ENCODE data around the gene IBA57. TPM values are rescaled to one million over a fixed set of nuclear protein-coding genes. Genes with fewer than 3 reads are reported as not detected.
"Not testable (repeated sequence)": the region's sequence is repeated elsewhere in the genome, so short reads cannot be mapped to it uniquely, and the experiment has no call there.

The IBA57 gene
- total and polyA plus RNA-seq, 5 donors = 4.5 to 12.0 (median 9.9) TPM

DNA sequence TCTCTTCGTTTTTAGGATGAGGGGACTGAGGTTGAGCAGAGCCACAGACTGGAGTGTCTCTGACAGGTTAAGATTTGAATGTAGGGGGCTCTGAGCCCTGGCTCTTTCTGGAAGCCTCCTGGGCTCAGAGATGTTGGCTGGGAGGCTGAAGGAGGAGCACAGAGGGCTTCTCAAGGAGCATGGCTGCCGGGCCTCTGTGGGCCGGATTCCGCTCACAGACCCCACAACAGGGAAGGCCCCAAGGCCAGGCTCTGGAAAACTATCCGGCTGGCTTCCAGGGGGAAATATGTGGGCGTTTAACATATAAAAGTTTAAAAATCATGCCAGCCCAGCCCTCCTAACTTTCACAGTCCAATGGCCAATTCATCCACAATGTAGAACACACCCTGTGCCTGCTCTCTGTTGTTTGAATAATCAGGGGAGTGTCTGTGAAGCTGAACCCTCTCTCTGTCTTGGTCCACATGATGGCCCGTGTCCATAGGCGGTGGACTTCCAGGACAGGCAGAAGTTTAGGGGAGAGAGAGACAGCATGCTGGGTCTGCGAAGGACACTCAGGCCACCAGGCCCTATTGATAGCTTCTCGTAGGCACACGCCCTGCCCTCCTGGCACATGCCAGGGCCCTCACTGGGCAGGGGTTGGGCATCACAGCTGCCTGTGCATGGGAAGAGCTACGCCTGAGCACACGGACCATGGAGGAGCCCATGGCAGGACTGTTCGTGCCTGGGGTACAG, 53.1 kb downstream of the IBA57 start:
- intact Hi-C loops (cut with DNase I) = no loop called here
- ATAC-seq = no peak
- no peaks in the 10 kb centered on the region for H3K4me1 ChIP-seq (ENCODE audit: control insufficient read depth, insufficient read depth, low read length)
- 78% methylated on average over 14 of the region's 14 CpGs for WGBS
- no peak for DNase-seq
- no peaks in the 10 kb centered on the region for H3K27me3 ChIP-seq (ENCODE audit: control insufficient read depth, insufficient read depth)
- no peaks in the 10 kb centered on the region for H3K9me3 ChIP-seq (ENCODE audit: control insufficient read depth, low read length)
- H3K27ac ChIP-seq (ENCODE audit: low read length) = no peak overlapping the region
- no peak overlapping the region for H3K4me3 ChIP-seq (ENCODE audit: low read length)

GRCh38 chr1:228219245-228219961, 53.8 kb downstream of the IBA57 start:
- H3K27ac ChIP-seq (ENCODE audit: low read length) = no peak overlapping the region
- intact Hi-C loops (cut with DNase I) = no loop called here
- WGBS = 88% methylated on average over 16 of the region's 16 CpGs

DNA sequence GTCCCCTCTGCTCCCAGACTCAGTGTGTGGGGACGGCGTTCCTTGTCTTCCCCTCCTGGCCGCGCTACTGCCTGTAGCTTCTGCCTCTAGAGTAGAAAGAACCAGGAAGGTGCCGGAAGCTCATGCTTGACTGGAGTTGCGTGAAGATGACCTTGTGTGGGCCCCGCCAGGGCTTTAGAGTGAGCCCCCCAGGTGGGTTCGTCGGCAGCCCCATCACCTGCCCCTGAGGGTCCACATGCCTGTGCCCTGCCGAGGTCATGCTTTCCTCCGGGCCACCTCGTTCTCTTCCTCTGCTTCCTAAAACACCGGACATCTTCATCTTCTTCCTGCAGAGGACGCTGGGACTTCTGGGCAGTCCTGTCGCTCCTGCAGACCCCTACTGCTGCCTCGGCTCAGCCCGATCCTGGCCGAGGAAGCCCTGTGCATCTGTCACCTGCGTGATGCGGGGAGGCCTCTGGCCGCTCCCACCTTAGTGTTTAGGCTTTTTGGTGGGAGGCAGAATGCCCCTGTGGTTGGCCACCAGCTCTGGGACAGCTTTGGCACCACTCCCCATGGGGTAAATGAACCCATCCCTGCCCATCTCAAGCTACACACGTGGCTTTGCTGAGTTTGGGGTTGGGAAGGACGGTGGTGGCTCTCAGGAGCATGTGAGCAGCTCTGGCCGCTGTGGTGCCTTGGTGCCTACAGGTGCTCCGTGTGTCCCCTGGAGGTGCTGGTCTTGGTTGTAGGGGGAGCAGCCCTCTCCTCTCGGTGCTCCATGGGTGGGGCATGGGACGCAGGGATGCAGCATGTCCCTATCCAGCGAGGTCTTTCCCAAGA, 54.6 kb downstream of the IBA57 start:
- DNase-seq (no peak), ATAC-seq (no peak)
- Histone ChIP-seq H3K4me1 (ENCODE audit: control insufficient read depth, insufficient read depth, low read length) (no peaks in the 10 kb centered on the region), H3K27ac (ENCODE audit: low read length) (no peak overlapping the region), H3K4me3 (ENCODE audit: low read length) (no peak overlapping the region), H3K9me3 (ENCODE audit: control insufficient read depth, low read length) (peaks cover 4% of the 10 kb centered on the region), H3K27me3 (ENCODE audit: control insufficient read depth, insufficient read depth) (no peaks in the 10 kb centered on the region)
- intact Hi-C loops (cut with DNase I) = no loop called here
- WGBS = 89% methylated on average over 28 of the region's 28 CpGs

More at GRCh38 chr1:228219245-228219961, 53.8 kb downstream of the IBA57 start:
- Histone ChIP-seq H3K4me3 (ENCODE audit: low read length) (no peak overlapping the region), H3K9me3 (ENCODE audit: control insufficient read depth, low read length) (no peaks in the 10 kb centered on the region), H3K4me1 (ENCODE audit: control insufficient read depth, insufficient read depth, low read length) (no peaks in the 10 kb centered on the region), H3K27me3 (ENCODE audit: control insufficient read depth, insufficient read depth) (no peaks in the 10 kb centered on the region)
- ATAC-seq = no peak
- DNase-seq = no peak

DNA sequence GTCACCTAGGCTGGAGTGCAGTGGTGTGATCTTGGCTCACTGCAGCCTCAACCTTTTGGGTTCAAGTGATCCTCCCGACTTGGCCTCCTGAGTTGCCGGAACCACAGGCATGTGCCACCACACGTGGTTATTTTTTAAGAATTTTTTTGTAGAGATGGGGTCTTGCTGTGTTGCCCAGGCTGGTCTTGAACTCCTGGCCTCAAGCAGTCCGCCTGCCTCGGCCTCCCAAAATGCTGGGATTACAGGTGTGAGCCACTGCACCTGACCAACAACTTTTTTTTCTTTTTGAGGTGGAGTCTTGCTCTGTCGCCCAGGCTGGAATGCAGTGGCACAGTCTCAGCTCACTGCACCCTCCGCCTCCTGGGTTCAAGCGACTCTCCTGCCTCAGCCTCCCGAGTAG, 55.5 kb downstream of the IBA57 start:
- intact Hi-C loops (cut with DNase I); H3K4me1 ChIP-seq (ENCODE audit: control insufficient read depth, insufficient read depth, low read length); H3K27ac ChIP-seq (ENCODE audit: low read length); ATAC-seq; H3K9me3 ChIP-seq (ENCODE audit: control insufficient read depth, low read length); H3K27me3 ChIP-seq (ENCODE audit: control insufficient read depth, insufficient read depth); DNase-seq; H3K4me3 ChIP-seq (ENCODE audit: low read length): not testable (repeated sequence)
- 92% methylated on average over 9 of the region's 9 CpGs for WGBS

GRCh38 chr1:228222548-228222947, 56.9 kb downstream of the IBA57 start:
- Histone ChIP-seq H3K27me3 (ENCODE audit: control insufficient read depth, insufficient read depth) (no peaks in the 10 kb centered on the region), H3K4me1 (ENCODE audit: control insufficient read depth, insufficient read depth, low read length) (peaks cover 2% of the 10 kb centered on the region), H3K4me3 (ENCODE audit: low read length) (no peak overlapping the region), H3K27ac (ENCODE audit: low read length) (no peak overlapping the region), H3K9me3 (ENCODE audit: control insufficient read depth, low read length) (peaks cover 4% of the 10 kb centered on the region)
- intact Hi-C loops (cut with DNase I) = no loop called here
- ATAC-seq = no peak
- WGBS = 74% methylated on average over 11 of the region's 11 CpGs
- DNase-seq = no peak

DNA sequence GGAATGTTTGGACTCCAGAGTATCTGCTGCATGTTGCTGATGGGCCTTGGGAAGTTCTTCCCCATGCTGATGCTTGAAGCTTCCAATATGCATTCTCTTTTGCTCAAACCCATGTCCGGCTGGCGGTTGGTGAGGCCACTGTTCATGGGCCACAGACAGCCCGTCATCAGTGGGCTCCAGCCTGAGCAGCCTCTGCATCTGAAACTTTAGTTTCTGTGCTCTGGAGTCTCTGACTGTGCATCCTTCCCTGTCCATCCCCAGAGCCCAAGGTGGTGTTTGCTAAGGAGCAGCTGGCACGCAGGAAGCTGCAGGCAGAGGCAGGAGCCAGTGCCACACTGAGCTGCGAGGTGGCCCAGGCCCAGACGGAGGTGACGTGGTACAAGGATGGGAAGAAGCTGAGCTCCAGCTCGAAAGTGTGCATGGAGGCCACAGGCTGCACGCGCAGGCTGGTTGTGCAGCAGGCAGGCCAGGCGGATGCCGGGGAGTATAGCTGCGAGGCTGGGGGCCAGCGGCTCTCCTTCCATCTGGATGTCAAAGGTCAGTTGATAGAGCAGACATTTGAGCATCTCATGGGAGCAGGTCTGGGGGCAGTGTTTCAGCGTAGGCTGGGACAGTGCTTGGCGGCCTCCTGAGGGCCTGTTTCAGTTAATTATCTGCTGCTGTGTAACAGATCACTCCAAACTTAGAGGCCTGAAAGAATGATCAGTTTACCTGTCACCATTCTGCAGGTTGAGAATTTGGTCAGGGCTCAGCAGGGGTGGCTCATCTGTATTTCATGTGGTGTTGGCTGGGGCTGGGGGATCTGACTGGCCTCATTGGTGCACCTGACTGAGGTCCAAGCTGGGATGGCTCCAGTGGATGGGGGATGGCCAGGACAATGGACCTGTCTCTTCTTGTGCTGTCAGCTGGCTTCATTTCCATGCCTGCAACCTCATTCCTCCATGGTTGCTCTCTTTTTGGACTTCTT, 58.9 kb downstream of the IBA57 start:
- H3K27ac ChIP-seq (ENCODE audit: low read length) = no peak overlapping the region
- peaks cover 2% of the 10 kb centered on the region for H3K4me1 ChIP-seq (ENCODE audit: control insufficient read depth, insufficient read depth, low read length)
- no peak for DNase-seq
- H3K9me3 ChIP-seq (ENCODE audit: control insufficient read depth, low read length) = peaks cover 4% of the 10 kb centered on the region
- 88% methylated on average over 16 of the region's 16 CpGs for WGBS
- H3K27me3 ChIP-seq (ENCODE audit: control insufficient read depth, insufficient read depth) = no peaks in the 10 kb centered on the region
- H3K4me3 ChIP-seq (ENCODE audit: low read length) = no peak overlapping the region
- intact Hi-C loops (cut with DNase I) = no loop called here
- no peak for ATAC-seq

- 0% methylated on average over 2 of the region's 2 CpGs for WGBS
- H3K9me3 ChIP-seq (ENCODE audit: control insufficient read depth, low read length) = peaks cover 4% of the 10 kb centered on the region
- intact Hi-C loops (cut with DNase I) = no loop called here
- no peaks in the 10 kb centered on the region for H3K27me3 ChIP-seq (ENCODE audit: control insufficient read depth, insufficient read depth)
- peaks cover 2% of the 10 kb centered on the region for H3K4me1 ChIP-seq (ENCODE audit: control insufficient read depth, insufficient read depth, low read length)
- no peak for DNase-seq
- H3K4me3 ChIP-seq (ENCODE audit: low read length) = no peak overlapping the region
- no peak for ATAC-seq
- no peak overlapping the region for H3K27ac ChIP-seq (ENCODE audit: low read length)
These were observed 59.6 kb downstream of the IBA57 start for GRCh38 chr1:228225165-228225710.

DNA sequence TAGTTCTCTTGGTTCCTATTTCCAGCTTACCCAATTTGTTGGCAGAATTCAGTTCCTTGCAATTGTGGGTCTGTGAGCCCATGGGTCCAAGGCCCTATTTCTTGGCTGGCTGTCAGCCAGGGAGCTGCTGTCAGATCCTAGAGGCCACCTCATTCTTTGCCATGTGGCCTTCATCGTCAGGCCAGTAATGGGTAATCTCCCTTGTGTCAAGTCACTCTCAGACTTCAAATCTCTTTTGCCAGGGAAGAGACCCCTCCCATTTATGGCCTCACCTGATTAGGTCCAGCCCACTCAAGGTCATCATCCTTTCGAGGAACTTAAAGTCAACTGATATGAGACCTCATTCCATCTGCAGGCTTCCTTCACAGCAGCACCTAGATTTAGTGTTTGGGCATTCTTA, 60.1 kb downstream of the IBA57 start:
- ATAC-seq (no peak), DNase-seq (no peak)
- no peak overlapping the region for H3K4me3 ChIP-seq (ENCODE audit: low read length)
- H3K4me1 ChIP-seq (ENCODE audit: control insufficient read depth, insufficient read depth, low read length) = peaks cover 2% of the 10 kb centered on the region
- H3K9me3 ChIP-seq (ENCODE audit: control insufficient read depth, low read length) = peaks cover 4% of the 10 kb centered on the region
- intact Hi-C loops (cut with DNase I) = no loop called here
- H3K27ac ChIP-seq (ENCODE audit: low read length) = no peak overlapping the region
- WGBS = 75% methylated on average over 2 of the region's 2 CpGs
- no peaks in the 10 kb centered on the region for H3K27me3 ChIP-seq (ENCODE audit: control insufficient read depth, insufficient read depth)

GRCh38 chr1:228226141-228226874, 60.7 kb downstream of the IBA57 start:
- H3K27ac ChIP-seq (ENCODE audit: low read length) = no peak overlapping the region
- ATAC-seq (no peak), DNase-seq (no peak)
- 92% methylated on average over 7 of the region's 7 CpGs for WGBS
- no peak overlapping the region for H3K4me3 ChIP-seq (ENCODE audit: low read length)
- peaks cover 2% of the 10 kb centered on the region for H3K4me1 ChIP-seq (ENCODE audit: control insufficient read depth, insufficient read depth, low read length)
- no peaks in the 10 kb centered on the region for H3K27me3 ChIP-seq (ENCODE audit: control insufficient read depth, insufficient read depth)
- intact Hi-C loops (cut with DNase I) = no loop called here
- H3K9me3 ChIP-seq (ENCODE audit: control insufficient read depth, low read length) = peaks cover 4% of the 10 kb centered on the region
